PC-3 (cell line): Measurements from ENCODE around the gene LMO4. TPM values are rescaled to one million over a fixed set of nuclear protein-coding genes. Genes with fewer than 3 reads are reported as not detected.

ENCODE experiments used
- ATAC-seq: fragments of 200-7000 bp; cut with Tn5 transposase; 2 replicates; pipeline ENCODE4 v1.9.1; 2020; ENCODE audit warnings: mild to moderate bottlenecking, moderate library complexity
- BruUV-seq: library from RNA; stranded (reverse); fragments of 400-500 nt; replicated peaks from 2 replicates; lab custom pipeline; 2021; lab: Mats Ljungman, UMichigan
- CTCF ChIA-PET: fragments of 300-600 bp; sonication (Branson Sonifier 250); formaldehyde crosslinking; loops from one replicate; lab custom pipeline; 2022; ENCODE audit warnings: antibody characterized with exemption; lab: Charles Lee
- POLR2A ChIA-PET: fragments of 300-600 bp; sonication (Branson Sonifier 250); formaldehyde crosslinking; loops from one replicate; lab custom pipeline; 2022; ENCODE audit warnings: antibody characterized with exemption; ENCODE audit not compliant: unreplicated experiment; lab: Charles Lee
- DNase-seq: peaks from one replicate; pipeline ENCODE4 v3.0.0-alpha.2; 2015
- H2AFZ ChIP-seq: fragments of 300-600 bp; sonication (generic); 2 replicates; pipeline ENCODE4 v1.6.0; 2016; ENCODE audit warnings: antibody characterized with exemption, low read length
- H3F3A ChIP-seq: fragments of 300-600 bp; sonication (generic); one replicate; pipeline ENCODE4 v1.6.0; 2017; ENCODE audit warnings: antibody characterized with exemption, low read length, control low read depth, mild to moderate bottlenecking; ENCODE audit not compliant: unreplicated experiment
- H3K27ac ChIP-seq: fragments of 300-600 bp; sonication (generic); 2 replicates; pipeline ENCODE4 v1.5.1; 2016; ENCODE audit warnings: mild to moderate bottlenecking, low read length
- H3K27me3 ChIP-seq: fragments of 300-600 bp; sonication (generic); 2 replicates; pipeline ENCODE4 v1.6.1; 2016; ENCODE audit warnings: low read length, mixed read lengths
- H3K36me3 ChIP-seq: fragments of 300-600 bp; sonication (generic); 2 replicates; pipeline ENCODE4 v1.6.1; 2016; ENCODE audit warnings: low read depth, mixed run types, low read length, mixed read lengths
- H3K4me1 ChIP-seq: fragments of 300-600 bp; sonication (generic); 2 replicates; pipeline ENCODE4 v1.5.1; 2016; ENCODE audit warnings: low read length; ENCODE audit not compliant: insufficient read depth
- H3K4me2 ChIP-seq: fragments of 300-600 bp; sonication (generic); 2 replicates; pipeline ENCODE4 v1.6.0; 2016; ENCODE audit warnings: low read length
- H3K4me3 ChIP-seq: fragments of 300-600 bp; sonication (generic); 2 replicates; pipeline ENCODE4 v1.5.1; 2016; ENCODE audit warnings: mild to moderate bottlenecking, low read length, mixed read lengths
- H3K79me2 ChIP-seq: fragments of 300-600 bp; sonication (generic); 2 replicates; pipeline ENCODE4 v1.6.1; 2017; ENCODE audit warnings: low read length, mixed read lengths
- H3K9ac ChIP-seq: fragments of 300-600 bp; sonication (generic); 2 replicates; pipeline ENCODE4 v1.6.0; 2016; ENCODE audit warnings: mild to moderate bottlenecking, low read length
- H3K9me2 ChIP-seq: fragments of 300-600 bp; sonication (generic); replicated peaks from 2 replicates; pipeline ENCODE4 v1.6.1; 2016; ENCODE audit warnings: mixed run types, low read length, mixed read lengths
- H3K9me3 ChIP-seq: fragments of 300-600 bp; sonication (generic); 2 replicates; pipeline ENCODE4 v1.6.1; 2016; ENCODE audit warnings: low read length, mixed read lengths
- H4K20me1 ChIP-seq: fragments of 300-600 bp; sonication (generic); 2 replicates; pipeline ENCODE4 v1.6.1; 2016; ENCODE audit warnings: low read length, mixed read lengths
- EZH2 ChIP-seq: fragments of 300-600 bp; sonication (generic); IDR thresholded peaks from one replicate; pipeline ENCODE4 v1.6.1; 2017; ENCODE audit warnings: antibody characterized with exemption, mild to moderate bottlenecking, low read length; ENCODE audit not compliant: unreplicated experiment
- EZH2phosphoT487 ChIP-seq: fragments of 300-600 bp; sonication (generic); IDR thresholded peaks from 2 replicates; pipeline ENCODE4 v1.6.1; 2018; ENCODE audit warnings: mild to moderate bottlenecking, antibody characterized with exemption, low read length, borderline replicate concordance
- intact Hi-C: fragments of 100-400 bp; cut with micrococcal nuclease; formaldehyde crosslinking; loops from 2 replicates; pipeline ENCODE4 v1.9.0; 2023
- total RNA-seq: library from RNA; depleted of rRNA; stranded (reverse); fragments of >200 nt; gene quantifications from 2 replicates; pipeline ENCODE4 v1.2.3, GENCODE V29; 2014
- TF ChIP-seq, protein P1 (sequence below): fragments of 300-600 bp; sonication (generic); conservative IDR thresholded peaks from 2 replicates; pipeline ENCODE4 v1.5.1; 2017; ENCODE audit warnings: antibody characterized with exemption, low read depth, mild to moderate bottlenecking, low read length

The LMO4 gene
- total RNA-seq, 1 experiment from 2014 or later: 41.5 TPM

DNA sequence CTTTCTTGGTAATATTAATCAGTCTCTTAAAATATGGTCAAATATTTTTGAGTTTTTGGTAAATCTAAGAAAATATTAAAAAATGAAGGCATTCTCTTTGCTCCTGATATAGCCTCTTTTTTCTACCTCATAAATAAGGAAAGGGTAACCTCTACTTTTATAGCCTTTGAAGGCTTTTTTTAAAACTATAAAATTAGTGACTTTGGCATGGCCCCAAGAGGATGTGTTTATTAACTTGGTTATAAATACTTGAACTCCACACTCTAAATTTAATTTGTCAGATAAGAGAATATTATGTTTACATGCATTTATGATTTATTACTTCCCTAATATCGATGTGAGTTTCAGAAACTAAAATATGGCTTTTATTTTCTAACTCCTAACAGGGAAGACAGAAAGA is 60.3 kb downstream of the LMO4 start:
- CTCF ChIA-PET: no interaction called here
- POLR2A ChIA-PET: no interaction called here
- H3K9me3 ChIP-seq: no peaks in the 10 kb centered on the region
- ATAC-seq: no peak
- no peak overlapping the region for H3K4me2 ChIP-seq
- H3K27ac ChIP-seq: no peak overlapping the region
- no peak overlapping the region for H3K4me3 ChIP-seq
- no peaks in the 10 kb centered on the region for H3F3A ChIP-seq
- no peaks in the 10 kb centered on the region for H3K27me3 ChIP-seq
- no peaks in the 10 kb centered on the region for H3K9me2 ChIP-seq
- H3K4me1 ChIP-seq: peaks cover 21% of the 10 kb centered on the region
- TF ChIP-seq EZH2phosphoT487 (no peak), EZH2 (no peak)
- TF ChIP-seq, protein P1, sequence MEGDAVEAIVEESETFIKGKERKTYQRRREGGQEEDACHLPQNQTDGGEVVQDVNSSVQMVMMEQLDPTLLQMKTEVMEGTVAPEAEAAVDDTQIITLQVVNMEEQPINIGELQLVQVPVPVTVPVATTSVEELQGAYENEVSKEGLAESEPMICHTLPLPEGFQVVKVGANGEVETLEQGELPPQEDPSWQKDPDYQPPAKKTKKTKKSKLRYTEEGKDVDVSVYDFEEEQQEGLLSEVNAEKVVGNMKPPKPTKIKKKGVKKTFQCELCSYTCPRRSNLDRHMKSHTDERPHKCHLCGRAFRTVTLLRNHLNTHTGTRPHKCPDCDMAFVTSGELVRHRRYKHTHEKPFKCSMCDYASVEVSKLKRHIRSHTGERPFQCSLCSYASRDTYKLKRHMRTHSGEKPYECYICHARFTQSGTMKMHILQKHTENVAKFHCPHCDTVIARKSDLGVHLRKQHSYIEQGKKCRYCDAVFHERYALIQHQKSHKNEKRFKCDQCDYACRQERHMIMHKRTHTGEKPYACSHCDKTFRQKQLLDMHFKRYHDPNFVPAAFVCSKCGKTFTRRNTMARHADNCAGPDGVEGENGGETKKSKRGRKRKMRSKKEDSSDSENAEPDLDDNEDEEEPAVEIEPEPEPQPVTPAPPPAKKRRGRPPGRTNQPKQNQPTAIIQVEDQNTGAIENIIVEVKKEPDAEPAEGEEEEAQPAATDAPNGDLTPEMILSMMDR: no peak
- H2AFZ ChIP-seq: no peak overlapping the region
- intact Hi-C loops: no loop called here
- BruUV-seq: no TSS peak
- no peaks in the 10 kb centered on the region for H4K20me1 ChIP-seq
- no peak for DNase-seq
- H3K36me3 ChIP-seq: no peaks in the 10 kb centered on the region
- no peaks in the 10 kb centered on the region for H3K79me2 ChIP-seq
- no peak overlapping the region for H3K9ac ChIP-seq

DNA sequence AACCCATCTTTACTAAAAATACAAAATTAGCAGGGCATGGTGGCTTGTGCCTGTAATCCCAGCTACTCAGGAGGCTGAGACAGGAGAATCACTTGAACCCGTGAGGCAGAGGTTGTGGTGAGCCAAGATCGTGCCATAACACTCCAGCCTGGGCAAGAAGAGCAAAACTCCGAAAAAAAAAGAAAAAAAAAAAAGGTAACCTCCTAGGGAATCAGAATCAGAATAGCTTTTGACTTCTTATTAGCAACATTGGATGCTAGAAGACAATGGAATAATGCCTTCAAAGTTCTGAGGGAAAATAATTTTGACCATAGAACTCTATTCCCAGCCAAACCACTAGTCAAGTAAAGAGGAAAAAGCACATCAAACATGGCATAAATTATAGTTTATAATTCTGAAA is 60.9 kb downstream of the LMO4 start:
- no peaks in the 10 kb centered on the region for H3F3A ChIP-seq
- no peak overlapping the region for H3K4me3 ChIP-seq
- no TSS peak for BruUV-seq
- ChIA-PET CTCF (no interaction called here), POLR2A (no interaction called here)
- no peak for TF ChIP-seq EZH2phosphoT487
- TF ChIP-seq, protein P1: no peak
- TF ChIP-seq EZH2: no peak
- H2AFZ ChIP-seq: no peak overlapping the region
- no peaks in the 10 kb centered on the region for H3K36me3 ChIP-seq
- intact Hi-C loops: no loop called here
- H3K27ac ChIP-seq: no peak overlapping the region
- no peaks in the 10 kb centered on the region for H3K9me3 ChIP-seq
- no peaks in the 10 kb centered on the region for H4K20me1 ChIP-seq
- peaks cover 21% of the 10 kb centered on the region for H3K4me1 ChIP-seq
- H3K27me3 ChIP-seq: no peaks in the 10 kb centered on the region
- no peak overlapping the region for H3K4me2 ChIP-seq
- DNase-seq (no peak), ATAC-seq (no peak)
- H3K9ac ChIP-seq: no peak overlapping the region
- no peaks in the 10 kb centered on the region for H3K9me2 ChIP-seq
- no peaks in the 10 kb centered on the region for H3K79me2 ChIP-seq
